K562 treated with DMSO at 1 percent for 4 hours (cell line): ENCODE results near the gene C1GALT1C1L. TPM values are rescaled to one million over a fixed set of nuclear protein-coding genes. Genes with fewer than 3 reads are reported as not detected.

ENCODE experiments used
- total RNA-seq: library from RNA; unstranded; fragments of 300-600 nt; gene quantifications from 2 replicates; pipeline ENCODE4 v1.2.3, GENCODE V29; 2022; ENCODE audit not compliant: insufficient read depth

The C1GALT1C1L gene
- 1.1 and 1.4 TPM in 2 replicates for total RNA-seq

GRCh38 chr2:43676322-43677050 lies at the start of gene C1GALT1C1L:
Gene C1GALT1C1L, minus strand, starts transcription at chr2:43676429. Its CDS starts 107 bp downstream, at chr2:43676322.

GRCh38 chr2:43637030-43637803 lies 39.0 kb downstream of the C1GALT1C1L start, which contains the start of gene PLEKHH2:
Gene PLEKHH2, plus strand, starts transcription at chr2:43637260. Its CDS starts 7,414 bp downstream, at chr2:43644674.

Other genes with a start within 250 kb of the C1GALT1C1L start
- gene THADA, start 80.4 kb downstream of the C1GALT1C1L start, total RNA-seq, result 9.5 and 9.9 TPM in 2 replicates
- gene PLEKHH2, start 39.2 kb downstream of the C1GALT1C1L start, total RNA-seq, result 2.0 and 3.1 TPM in 2 replicates
- gene DYNC2LI1, start 97.6 kb upstream of the C1GALT1C1L start, total RNA-seq, result 11.1 and 12.1 TPM in 2 replicates
- gene ABCG5, start 162.4 kb upstream of the C1GALT1C1L start, total RNA-seq, result not detected in 2 replicates
- gene ABCG8, start 162.5 kb upstream of the C1GALT1C1L start, total RNA-seq, result not detected in 2 replicates